T follicular helper cell (primary cell): ENCODE results near the gene TOP1.

Source experiments
- DNase-seq: peaks from one replicate; pipeline ENCODE4 v3.0.0-alpha.2; 2020; ENCODE audit warnings: low read depth

Gene TOP1

DNA sequence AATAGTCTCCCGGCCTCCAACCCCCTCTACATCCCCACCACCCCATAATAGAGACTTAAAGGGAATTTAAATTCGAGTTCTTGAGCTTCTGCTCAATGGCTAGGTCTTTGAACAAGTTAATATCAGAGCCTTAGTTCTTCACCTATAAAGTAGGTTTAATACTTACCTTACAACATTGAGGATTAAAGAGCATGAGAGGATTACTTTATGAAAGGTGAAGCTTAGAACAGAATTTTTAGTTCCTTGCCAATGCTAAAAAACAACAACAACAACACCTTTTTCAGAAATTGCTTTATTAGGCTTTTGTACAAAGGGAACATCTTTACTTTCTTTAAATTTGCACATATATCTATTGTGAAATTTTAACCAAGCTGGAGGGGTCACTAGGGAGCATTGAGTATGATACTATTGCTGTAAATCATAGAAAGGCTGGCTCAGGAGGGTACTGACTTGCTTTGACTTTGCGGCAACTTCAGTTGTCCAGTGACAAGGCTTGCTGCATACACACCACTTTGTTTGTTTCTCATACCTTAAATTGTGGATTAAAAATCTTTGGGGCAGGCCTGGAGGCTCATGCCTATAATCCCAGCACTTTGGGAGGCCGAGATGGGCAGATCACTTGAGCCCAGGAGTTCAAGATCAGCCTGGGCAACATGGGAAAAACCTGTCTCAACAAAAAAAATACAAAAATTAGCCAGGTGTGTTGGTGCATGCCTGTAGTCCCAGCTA is 9.7 kb downstream of the TOP1 start:
- DNase-seq: no peak

- DNase-seq: no peak
Measured at GRCh38 chr20:41038878-41039404, 10.3 kb downstream of the TOP1 start.

- no peak for DNase-seq
Measured at GRCh38 chr20:41040855-41041254, 12.2 kb downstream of the TOP1 start.

- no peak for DNase-seq
Measured at GRCh38 chr20:41041693-41042092, 13.1 kb downstream of the TOP1 start.

DNA sequence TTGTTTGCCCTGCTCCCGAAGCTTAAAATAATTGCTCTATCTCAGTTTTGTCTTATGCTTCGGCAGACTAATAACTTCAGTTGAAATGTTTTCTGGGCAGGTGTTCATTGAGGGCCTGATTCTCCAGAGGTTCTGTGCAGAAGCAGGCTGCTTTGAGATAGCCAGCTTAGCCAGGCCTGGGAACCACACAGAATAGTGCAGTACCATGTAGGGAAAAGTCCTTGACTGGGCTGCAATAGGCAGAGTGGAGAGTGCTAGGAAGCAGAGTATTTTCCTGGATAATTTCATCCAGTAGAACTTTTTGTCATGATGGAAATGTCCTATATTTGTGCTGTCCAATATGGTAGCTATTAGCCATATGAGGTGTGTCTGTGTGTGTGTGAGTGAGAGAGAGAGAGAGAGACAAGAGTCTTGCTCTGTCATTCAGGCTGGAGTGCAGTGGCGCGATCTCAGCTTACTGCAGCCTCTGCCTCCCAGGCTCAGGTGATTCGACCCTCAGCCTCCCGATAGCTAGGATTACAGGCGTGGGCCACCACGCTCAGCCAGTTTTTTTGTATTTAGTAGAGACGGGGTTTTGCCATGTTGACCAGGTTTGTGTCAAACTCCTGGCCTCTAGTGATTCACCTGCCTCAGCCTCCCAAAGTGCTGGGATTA is 15.9 kb downstream of the TOP1 start:
- no peak for DNase-seq

DNA sequence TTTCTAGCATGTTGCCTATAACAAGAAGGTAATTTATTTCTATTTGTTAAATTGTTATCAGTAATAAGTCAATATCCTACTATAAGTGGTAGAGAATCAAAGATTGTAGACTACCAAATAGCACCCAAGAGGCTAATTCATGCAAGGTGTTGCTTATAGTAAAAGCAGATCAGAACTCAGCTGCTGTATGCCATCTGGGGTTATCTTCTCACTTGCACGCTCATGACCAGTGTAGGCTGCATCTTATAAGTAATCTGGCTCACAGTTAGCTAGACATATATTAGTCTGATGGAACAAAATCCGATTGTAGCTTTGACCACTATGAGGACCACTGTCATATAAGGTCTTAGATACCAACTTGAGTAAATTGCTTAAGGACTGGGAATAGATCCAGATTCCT is 17.0 kb downstream of the TOP1 start:
- DNase-seq: no peak

DNA sequence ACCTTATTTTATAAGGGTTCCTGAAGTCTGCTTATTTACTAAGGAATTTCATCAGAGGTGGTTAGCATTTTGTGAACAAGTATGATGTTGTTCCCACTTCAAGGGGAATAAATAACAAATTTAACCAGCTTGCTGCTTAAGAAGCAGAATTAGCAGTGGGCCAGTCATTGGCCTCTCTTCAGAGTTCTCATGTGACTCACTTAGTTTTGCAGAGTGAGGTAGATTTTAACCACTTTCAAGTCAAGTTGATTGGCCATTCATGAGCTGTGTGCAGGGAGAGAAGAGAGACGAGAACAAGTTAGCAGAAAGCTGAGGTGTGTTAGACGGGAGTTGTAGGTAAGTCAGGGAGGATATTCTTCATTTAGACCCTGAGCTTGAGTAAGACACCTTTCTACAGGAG is 18.1 kb downstream of the TOP1 start:
- no peak for DNase-seq

GRCh38 chr20:41047279-41047974 is 18.8 kb downstream of the TOP1 start:
- DNase-seq: no peak

DNA sequence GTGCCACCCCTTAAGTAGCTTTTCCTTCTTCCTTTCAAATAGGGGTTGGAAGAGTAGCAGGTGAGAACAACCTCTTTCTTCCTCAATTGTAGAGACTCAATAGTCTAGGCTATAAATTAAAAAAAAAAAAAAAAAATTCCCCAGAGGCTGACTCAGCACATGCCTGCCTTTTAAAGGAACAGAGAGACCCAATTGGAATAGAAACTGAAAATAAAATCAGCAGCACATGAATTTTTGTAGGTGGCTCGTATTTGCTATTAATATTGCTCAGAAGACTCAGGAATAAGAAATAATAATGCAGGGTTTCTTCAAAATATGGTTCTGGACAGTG is 19.3 kb downstream of the TOP1 start:
- DNase-seq: no peak

GRCh38 chr20:41048461-41049301 is 20.1 kb downstream of the TOP1 start:
- no peak for DNase-seq

DNA sequence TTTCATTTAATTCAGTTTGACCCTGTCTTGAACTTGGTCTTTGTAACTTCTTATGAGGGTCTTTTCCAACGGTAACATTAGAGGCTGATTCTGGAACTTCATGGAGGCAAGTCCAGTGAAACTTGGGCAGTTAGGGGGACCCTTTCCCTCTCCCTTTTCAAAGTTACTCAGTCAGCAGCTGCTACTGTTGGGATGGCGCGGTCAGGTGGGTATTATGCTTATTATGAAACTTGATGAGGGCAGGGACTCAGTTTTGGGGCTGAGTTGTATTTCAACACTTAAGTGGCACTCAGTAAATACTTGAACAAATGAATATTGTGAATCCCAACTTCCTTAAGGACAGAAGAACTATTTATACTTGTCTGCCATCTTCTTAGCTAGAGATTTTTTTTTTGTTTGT is 20.8 kb downstream of the TOP1 start:
- DNase-seq: no peak

DNA sequence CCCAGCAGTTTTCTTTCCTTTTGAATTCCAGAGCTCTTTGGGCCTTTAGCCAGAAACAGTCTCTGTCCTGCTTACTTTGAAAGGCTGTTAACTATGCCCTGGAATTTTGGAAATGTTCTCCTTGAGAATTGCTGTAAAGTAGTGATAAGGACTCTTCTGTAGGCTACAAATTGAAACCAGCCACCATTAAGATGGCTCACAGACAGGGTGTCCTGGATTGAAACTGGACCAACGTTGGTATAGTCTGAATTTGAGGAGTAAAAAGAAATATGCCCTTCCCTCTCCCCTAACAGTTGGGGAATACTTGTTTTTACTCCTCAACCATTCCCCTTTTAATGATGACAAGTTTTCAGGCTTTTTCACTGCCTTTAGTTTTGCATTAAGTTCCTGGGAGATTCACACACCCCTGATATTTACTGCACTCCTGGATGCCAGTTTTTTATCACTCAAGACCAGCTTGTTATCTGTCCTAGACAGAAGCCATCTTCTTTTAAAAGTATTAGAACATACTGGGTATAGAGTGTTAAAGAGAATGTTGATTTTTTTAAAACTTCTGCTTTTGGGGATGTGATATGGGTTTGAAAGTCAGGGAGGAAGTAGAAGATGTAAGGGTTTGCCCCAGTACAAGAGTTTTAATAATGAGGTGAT is 21.9 kb downstream of the TOP1 start:
- DNase-seq: no peak

DNA sequence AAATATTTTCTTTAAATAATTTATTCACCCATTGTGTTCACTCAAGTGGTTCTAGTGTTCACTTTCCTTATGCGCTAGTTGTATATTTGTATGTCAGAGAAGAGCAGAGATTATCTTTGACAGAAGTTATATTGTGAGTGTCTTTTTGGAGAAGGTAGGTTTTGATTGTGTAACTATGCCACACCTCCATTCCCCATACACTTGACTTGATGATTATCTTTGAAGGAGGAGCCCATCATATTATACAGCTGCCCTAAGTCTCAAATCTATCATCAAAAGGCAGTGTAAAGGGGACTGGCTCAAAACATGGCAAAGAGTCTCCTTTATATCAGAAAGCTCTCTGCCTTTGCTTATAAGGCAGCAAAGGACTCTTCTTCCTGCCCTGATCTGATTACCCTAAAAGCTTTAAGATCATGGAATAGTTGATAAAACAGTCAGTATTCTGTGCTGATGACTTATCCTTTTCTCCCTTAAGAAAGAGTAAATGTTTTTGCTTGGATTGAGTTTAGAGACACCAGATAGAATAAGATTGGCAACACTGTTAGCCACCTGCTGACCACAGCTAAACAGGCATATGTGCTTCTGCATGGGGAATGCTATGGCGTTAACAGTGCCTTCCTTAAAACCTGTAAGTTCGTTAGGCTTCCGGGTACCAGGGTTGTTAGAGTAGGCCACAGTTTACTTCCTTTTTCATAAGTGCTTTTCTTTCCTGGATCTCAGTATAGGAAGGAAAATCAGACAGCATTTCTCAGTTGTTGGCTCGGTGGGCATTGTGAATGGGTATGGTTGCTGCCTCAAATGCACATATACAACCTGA is 22.6 kb downstream of the TOP1 start:
- DNase-seq: no peak

GRCh38 chr20:41052742-41053419 is 24.3 kb downstream of the TOP1 start:
- no peak for DNase-seq

DNA sequence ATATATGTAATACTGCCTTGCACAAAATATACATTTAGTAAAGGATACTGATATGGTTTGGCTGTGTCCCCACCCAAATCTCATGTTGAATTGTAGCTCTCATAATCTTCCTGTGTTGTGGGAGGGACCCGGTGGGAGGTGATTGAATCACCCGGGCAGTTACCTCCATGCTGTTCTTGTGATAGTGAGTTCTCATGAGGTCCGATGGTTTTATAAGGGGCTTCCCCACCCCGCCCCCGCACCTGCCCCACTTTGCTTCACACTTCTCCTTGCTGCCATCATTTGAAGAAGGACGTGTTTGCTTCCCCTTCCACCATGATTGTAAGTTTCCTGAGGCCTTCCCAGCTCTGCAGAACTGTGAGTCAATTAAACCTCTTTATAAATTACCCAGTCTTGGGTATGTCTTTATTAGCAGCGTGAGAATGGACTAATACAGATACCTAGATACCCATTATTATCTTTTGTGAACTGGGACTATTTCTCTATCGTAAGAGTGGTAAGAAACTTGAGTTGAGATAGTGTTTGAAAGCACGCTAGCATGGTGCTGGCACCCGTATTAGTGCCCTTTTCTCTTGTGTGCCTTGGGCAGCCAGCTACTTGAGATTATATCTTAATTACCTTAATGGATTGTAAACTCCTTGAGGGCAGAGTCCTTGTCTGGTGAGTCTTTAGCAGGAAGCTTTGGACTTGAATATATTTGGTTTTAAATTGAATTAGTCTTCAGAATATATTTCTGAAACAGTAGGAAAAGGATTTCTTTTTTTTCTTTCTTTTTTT is 25.6 kb downstream of the TOP1 start:
- no peak for DNase-seq

DNA sequence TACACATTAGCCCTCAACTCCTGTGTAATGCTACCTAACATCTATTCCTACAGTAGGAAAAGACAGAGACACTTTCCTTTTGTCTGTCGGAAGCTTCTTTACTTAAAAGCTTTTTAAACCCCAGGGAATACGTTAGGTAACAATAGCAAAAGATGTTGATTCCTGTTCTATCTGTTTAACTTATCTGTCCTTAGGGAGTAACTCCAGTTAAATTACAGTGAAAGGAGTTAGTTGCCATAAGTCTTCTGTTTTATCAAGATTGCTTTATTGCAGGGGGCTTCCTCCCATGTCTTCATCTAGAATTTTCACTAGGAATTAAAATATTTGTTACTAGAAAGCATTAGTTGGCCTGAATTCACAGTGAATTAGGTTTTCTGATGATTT is 26.2 kb downstream of the TOP1 start:
- no peak for DNase-seq

- no peak for DNase-seq
Measured at GRCh38 chr20:41055679-41056078, 27.1 kb downstream of the TOP1 start.

GRCh38 chr20:41057999-41058673 is 29.5 kb downstream of the TOP1 start:
- DNase-seq: no peak
